GM21447 (cell line): ENCODE data around the gene PAPPA.

Experiments used
- ATAC-seq: cut with Tn5 transposase; IDR thresholded peaks from one replicate; pipeline ENCODE4 v1.9.1; 2021; ENCODE audit not compliant: unreplicated experiment

Gene PAPPA

GRCh38 chr9:116404228-116404627 is 250.6 kb downstream of the PAPPA start:
- no peak for ATAC-seq

DNA sequence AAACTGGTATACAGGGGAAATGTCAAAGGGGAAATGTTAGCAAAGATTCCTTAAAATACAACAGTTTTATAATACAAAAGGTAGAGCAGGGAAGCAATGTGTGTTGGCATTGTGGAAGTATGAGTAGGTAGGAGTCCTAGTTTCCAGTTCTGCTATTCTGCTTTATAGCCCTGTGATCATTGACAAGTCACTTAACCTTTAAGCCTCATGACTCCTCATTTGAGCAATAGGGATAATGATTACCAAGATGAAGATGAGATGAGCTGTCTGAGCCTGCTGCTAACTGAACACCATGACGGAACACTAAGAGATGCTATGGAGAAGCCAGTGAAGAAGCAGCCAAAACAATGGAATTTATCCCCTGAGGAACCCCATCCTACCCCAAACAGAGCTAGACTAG is 251.7 kb downstream of the PAPPA start:
- no peak for ATAC-seq

DNA sequence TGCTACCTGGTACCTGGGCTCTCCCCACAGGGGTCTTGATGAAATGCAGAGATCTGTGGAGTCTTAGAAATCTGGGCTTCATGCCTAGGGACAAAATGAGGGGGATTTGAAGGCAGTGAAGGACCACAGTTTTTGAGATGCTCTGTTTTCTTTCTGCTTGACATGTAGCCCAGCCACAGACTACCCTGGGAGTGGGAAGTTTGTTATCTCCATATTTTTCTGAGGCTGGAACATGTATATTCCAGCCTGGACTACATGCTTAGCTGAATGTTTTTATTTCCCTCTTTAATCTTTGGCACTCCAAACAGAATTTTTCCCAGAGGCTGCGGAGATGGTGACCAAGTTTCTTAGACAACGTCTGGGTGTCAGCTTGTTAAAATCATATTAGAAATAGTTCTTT is 252.9 kb downstream of the PAPPA start:
- no peak for ATAC-seq

DNA sequence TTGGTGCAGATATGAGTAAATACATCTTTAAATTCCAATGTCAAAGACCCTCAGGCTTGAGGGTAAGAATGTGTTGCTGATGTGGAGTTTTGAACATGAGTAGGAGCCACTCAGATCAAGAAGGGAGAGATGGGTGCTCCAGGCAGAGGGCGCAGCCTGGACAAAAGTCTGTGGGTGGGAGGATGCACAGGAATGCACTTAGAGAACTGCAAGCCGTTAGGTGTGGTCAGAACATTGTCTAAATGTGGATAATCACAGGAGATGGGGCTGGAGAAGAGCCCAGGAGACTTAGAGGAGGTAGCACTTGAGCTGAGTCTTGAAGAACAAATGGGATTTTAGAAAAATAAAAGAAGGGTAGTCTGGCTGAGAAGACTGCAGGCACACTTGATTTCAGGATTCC is 255.5 kb downstream of the PAPPA start:
- ATAC-seq: no peak

- ATAC-seq: no peak
Observed at GRCh38 chr9:116409638-116410037, 256.0 kb downstream of the PAPPA start.

GRCh38 chr9:116411506-116411905 is 257.9 kb downstream of the PAPPA start:
- ATAC-seq: no peak

DNA sequence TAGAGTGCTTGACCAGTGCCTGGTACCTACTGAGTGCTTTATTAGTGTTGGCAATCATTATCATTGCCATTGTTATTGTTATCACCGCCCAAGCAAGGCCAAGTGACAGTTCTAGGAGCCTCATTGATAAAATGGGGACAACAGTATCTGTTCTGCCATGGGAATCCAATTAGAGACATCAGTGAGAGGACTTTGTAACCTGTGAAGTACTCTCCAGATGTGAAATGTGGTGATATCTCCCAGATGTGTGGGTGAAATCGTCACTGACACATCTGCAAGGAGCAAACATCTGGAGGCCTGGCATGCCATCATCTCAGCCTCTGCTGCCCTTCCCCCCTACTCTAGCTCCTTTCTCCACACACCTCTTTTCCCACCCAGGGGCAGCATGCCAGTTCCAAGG is 260.8 kb downstream of the PAPPA start:
- no peak for ATAC-seq

DNA sequence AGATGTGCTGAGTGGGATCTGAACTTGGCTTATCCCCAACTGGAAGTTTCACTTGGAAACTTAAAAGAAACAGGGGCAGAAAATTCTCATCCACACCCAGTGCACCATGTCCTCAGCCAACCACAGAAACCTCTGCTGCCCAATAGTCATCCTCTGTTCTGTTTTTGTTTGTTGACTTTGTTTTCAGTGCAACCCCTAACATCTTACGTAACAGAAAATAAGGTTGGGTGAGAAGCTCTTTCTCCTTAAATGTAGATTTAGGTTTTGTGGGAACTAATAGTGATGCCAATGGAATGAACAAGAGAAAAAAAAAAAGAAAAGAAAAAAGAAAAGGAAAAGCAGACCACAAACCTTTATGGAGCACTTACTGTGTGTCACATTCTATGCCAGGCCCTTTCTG is 262.8 kb downstream of the PAPPA start:
- no peak for ATAC-seq

- no peak for ATAC-seq
Observed at GRCh38 chr9:116417464-116417863, 263.9 kb downstream of the PAPPA start.

DNA sequence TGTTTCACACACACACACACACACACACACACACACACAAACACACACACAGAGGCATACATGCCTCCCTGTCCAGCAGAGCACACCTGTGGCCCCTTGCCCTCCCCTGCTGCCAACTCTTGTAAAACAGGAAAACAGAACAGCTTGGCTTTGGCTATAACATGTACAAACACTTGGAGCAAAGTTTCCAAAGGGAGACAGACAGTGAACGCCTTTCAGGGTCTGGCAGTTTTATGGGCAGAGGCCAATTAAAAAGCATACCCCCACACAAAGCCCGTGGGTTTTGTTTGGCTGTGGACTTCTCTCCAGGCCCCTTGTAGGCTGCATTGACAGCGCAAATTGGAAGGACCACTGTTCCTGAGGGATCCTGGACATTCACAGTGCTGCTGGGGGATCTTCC is 265.6 kb downstream of the PAPPA start:
- ATAC-seq: no peak

GRCh38 chr9:116420993-116421538 is 267.5 kb downstream of the PAPPA start:
- no peak for ATAC-seq

- ATAC-seq: no peak
Observed at GRCh38 chr9:116422119-116422979, 268.8 kb downstream of the PAPPA start.

- ATAC-seq: no peak
Observed at GRCh38 chr9:116423149-116423548, 269.6 kb downstream of the PAPPA start.

DNA sequence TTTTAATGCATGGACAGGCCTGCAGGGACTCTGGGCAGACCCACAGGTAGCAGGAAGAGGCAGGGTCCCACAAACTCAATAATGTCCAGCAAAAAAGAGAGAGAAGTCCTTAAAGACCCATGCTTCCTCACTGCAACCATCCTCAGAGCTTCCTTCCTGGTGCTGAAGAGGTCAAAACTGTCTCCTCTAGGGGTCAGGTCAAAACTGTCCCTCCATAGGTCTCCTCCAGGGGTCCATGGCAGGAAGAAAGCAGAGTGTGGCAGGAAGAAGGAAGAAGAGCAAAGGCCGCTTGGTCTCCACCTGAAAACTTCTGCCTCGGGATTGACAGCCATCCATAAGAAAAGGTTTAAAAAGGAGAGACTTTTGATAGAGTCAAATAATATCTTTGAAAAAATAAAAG is 271.7 kb downstream of the PAPPA start:
- ATAC-seq: no peak

DNA sequence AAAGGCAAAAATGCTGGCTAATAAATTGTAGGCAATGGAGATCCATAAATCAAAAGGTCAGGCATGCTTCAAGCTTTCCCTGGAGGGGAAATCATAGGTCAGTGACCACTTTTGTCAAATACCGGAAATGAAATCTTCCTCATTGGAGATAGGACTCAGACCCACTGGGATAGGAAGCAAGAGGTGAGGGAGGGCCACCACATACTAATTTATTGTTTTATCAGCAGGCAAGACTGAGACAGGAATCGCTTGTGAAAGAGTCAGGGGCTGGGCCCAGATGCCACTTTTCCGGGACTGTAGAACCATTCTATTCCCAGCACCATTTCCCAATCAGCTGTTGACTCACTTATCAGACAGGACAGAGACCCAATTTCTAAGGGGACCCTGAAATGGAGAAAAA is 277.3 kb downstream of the PAPPA start:
- no peak for ATAC-seq

DNA sequence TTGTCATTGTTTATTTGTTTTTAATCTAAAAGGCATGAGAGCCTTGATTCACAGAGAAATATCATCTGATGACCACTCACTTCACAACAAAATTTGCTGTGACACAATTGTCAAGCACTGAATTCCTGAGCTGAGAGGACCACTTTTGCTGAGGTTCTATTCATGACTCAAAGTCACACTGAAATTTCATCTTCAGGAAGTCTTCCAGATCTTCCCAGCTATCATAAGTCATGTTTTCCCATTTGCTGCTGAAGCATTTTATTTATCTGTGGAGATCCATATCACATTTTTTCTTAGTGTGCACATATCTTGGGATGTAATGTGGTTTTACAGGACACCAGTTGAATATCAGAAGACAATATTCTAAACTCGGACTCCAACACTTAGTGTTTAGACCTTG is 278.5 kb downstream of the PAPPA start:
- no peak for ATAC-seq

DNA sequence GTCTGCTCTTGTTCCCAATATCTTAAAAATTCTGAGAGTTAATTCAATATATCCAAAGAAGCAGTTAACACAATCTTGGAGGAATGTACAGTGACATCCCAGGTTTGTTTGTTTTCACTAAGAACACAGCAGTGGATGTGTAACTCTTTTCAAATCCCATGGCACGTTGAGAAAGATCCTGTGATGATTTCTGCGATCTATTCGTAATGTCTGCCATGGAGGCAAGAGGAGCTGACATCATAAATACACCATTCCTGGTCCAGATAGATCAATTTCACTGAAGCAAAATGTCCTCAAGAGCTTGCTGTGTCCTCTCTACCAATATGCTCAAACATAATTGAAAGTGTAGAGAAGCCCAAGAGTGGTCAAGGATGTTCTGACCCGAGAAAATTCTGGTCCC is 280.7 kb downstream of the PAPPA start:
- no peak for ATAC-seq

GRCh38 chr9:116435706-116436105 is 282.1 kb downstream of the PAPPA start:
- no peak for ATAC-seq

DNA sequence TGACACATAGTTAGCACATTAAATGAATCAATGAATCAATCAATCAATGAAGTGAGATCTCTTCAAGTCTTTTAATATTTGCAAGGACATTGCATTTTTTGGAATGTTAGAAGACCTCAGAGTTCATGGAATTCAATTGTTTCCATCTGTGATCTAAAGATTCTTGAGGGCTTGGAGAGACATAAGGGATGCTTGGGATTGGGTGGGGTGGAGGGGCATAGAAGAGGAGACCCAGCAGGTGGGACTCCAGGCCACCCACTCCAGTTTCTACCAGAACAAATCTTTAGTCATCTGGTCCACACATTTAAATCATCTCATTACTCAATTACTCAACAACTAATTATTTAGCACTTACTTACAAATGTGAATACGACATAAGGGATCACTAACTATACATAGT is 282.5 kb downstream of the PAPPA start:
- no peak for ATAC-seq

DNA sequence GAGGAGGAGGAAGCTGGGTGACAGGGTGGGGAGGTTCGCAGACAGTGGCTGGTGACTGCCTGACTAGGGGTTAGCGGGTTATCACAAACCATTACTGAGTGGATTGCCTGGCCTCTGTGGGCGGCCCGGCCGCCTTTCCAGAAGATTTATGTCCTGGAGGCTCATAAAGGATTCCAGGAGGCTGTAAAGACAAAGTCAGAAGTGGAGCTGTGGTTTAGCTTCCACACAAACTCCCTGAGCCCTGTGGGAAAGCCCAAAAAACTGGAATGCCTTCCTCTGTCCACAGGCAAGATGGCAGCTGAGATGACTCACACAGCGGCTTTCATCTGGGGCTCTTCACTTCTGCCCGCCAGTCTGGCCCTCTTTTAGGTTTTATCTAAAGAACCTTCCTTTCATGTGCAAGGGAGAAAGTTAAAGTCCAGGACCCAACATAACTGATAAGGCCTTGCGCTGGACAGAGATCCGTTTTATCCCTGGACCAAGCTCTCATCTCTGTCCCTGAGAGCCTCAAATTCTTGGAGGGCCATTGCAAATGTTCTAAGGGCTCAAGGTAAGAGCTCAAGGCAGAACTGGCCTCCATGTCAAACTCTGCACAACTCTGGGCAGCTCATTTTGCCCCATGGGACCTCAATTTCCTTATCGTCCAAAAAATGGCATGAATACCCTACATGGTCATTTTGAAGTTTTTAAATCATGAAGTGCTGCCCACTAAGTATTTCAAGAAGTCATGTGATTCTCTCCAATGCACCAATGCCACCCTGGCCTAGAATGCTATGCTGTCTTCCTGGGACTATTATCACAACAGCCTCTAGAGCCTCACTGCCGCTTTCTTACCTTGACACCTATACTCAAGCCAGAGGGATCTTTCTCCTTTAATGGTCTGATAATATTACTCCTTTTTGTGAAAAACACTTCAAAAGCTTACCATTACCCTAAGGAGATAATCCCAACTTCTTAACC is 284.1 kb downstream of the PAPPA start:
- no peak for ATAC-seq

DNA sequence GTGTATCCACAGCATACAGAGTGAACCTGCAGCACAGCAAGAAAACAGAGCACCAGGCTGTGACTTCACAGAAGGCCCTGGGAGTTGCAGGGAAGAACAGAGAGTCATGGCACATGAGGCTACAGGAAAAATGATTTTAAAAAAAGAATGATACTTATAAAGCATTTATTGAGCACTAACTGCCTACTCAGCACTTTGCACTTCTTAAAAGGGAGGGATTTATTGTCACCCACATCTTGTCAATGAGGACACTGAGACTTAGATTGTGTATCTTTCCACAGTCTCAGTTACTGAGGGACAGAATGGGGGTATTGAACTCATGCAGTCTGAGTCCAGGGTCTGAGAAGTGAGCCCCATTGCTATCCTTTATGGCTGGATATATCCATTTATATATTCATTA is 288.9 kb downstream of the PAPPA start:
- no peak for ATAC-seq

GRCh38 chr9:116447934-116448333 is 294.3 kb downstream of the PAPPA start:
- ATAC-seq: no peak
